GM18870 (cell line): ENCODE results near the gene MTG2.

Source experiments
- ATAC-seq: cut with Tn5 transposase; IDR thresholded peaks from one replicate; pipeline ENCODE4 v1.9.1; 2021; ENCODE audit warnings: moderate library complexity; ENCODE audit not compliant: unreplicated experiment

MTG2 gene

DNA sequence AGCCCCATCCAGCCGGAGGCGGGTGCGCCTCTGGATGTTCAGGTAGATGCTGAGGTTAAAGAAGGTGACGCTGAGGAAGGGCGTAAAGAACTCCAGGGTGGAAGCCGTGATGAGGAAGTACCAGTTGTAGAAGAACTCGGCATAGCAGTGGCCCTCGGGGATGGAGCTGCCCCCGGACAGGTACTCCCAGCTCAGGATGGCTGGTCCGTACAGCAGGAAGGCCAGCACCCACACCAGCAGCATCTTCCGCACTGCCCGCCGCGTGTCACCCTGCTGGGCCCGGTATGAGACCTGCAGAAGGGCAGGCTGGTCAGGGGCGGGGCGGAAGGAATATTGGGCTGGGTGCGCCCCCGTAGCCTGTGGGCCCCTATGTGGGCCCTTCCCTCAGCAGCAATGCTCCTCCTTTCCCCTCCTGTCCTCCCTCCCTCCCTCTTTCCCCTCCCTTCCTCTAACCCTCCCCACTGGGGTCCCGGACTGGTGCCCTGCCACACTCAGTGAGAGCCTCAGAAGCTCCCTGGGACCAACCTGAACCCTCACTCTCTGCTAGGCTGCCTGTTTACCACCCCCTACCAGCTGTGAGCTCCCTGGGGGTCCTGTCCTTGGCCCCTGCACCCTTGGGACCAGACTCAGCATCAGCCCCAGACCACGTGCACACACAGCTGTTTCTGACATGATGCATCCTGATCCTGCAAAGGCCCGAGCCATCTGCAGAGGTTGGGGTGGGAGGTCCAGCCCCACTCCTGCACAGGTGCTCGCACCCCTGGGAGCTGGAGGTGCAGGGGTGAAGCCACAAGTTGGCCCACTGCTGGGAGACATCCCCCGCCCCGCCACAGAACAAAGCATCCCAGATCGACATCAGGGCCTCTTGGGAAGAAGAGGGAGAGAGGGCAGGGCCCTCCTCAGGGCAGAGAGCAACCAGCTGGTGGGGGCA is 34.1 kb downstream of the MTG2 start:
- no peak for ATAC-seq

DNA sequence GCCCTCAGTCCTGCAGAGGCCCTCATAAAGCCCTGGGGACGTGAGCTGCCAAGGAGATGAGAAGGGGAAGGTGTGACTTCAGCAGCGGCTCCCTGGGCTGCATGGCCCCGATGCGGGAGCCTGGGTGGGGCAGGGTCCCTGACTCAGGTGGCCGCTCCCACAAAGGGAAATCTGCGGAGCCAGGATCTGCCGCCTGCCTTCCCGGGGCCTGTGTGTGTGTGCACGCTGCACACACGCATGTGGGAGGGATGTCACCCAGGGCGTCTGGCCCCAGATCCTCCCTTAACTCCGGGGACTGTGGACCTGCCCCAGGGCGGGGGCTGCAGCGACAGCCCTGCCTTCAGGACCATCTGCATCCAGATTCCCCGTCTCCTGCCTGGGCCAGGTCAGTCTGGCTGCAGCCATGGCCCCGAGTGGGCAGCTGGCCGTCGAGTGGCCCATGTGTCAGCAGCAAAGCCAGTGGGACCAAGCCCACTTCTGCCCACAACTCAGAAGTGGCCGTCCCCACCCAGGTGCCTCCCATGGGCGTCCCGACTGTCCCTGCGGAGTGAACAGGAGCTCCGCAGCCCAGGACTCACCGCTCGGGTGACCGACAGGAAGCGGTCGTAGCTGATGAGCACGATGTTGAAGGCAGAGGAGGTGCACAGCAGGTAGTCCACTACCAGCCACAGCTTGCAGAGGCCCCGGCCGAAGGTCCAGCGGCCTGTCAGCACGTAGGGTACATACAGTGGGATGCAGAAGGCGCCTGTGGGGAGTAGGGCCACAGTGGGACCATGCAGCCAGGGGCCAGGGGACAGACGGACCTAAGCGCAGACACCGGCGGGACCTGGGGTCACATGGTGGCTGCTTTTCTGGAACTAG is 35.3 kb downstream of the MTG2 start:
- ATAC-seq: no peak

DNA sequence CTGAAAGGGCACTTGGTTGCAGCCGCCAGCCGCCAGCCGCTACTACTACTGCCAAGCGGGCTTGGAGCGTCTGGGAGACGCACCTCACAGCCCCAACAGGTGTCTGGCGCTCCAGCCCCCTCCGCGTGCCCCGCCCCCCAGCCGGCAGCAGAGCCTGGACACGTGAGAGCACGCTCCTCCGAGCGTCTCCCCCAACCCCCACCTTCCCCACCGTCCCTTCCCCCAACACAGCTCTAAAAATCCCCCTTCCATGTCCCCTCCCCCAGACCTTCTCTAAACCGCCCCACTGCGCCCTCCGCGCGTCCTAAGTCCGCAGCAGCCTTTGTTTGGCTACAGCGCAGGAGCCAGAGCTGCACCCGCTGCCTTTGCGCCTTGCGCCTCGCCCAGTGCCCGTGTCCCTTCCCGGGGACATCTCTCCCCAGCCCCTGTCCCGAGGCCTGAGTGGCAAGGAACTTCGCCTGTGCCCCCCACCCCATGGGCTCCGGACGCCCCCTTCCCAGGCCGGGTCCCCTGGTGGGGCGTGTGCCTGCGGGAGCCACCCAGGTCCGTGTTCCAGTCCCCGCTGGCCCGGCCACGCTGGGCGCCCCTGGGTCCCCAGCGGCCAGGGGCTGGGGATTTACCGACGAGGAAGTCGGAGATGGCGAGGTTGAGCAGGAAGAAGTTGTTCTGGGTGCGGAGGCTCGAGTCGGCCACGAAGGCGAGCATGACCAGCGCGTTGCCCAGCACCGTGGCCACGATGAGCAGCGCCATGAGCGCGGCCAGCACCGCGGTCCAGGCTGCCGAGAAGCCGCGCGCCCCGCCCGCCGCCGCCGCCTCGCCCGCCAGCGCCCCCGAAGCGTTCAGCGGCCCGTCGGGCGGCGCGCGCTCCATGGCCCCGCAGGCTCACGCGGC is 36.5 kb downstream of the MTG2 start:
- no peak for ATAC-seq

DNA sequence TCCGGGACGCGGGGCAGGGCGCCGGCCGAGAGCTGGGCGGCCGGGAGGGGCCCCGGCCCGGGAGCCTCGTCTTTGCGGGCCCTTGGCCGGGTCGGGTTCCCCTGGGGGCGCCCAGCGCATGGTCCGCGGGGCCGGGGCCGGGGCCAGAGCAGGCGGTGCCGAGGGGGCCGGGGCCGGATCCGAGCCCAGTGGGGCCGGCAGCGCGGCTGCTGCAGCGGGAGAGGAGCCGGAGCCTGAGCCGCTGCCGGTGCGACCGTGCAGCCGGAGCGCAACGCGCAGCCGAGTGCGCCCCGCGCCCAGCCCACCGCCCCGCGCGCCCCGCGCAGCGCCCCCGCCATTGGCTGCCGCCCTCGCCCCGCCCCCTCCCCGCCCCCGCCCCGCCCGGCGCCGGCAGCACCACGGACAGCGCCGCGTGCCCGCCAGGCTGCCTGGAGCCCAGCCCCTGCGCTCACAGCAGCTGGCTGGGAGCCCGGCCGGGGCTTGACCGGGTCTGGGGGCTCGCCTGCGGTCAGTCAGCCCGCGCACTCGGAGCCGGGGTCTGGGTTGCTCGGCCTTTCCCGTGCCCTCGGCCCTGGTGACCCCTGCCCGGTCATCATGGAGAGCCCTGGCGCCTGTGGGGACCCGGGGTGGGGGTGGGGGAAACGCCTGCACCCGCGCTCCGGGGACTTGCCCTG is 37.3 kb downstream of the MTG2 start, which contains the start of gene HRH3:
Gene HRH3, minus strand, starts transcription at position 287 of the 674 bp plus-strand sequence. CDS start 308 bp downstream, outside the sequence.
- no peak for ATAC-seq

DNA sequence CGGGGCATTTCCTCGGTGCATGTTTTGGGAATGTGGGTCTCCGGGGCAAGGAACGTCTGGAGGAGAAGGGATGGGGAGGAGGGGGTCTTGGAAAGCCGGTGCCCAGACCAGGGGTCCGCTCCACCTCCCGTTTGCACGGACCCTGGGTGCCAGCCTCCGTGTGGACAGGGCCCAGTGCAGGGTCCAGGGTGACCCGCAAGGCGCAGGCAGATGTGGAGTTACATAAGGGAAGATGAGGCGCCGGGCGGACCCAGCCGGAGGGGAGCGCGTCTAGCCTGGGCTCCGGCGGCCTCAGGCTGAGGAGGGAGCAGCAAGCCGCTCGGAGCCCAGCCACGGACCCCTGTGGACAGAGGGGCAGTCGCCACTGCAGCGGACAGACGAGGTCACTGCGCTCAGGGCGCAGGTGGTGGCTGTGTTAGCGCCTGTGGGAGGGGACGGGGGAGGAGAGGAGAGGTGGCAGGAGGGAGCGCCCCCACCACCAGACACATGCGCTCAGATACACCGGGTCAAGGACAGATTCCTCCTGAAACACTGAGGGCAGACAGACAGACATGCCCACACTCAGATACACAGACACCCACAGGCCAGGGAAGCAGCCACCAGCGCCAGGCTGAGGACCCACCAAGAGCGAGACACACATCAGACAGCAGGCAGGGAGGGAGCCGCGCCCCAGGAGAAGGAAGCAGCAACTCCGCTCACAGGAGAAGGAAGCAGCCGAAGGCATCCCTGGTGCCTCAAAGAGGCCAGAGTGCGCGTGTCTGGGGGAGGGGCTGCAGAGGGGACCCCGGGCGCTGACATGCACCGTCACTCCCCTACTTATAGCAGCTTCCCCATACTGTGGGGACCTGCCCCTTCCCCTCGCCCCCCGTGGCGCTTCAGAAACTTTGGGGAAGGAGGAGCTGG is 38.1 kb downstream of the MTG2 start:
- no peak for ATAC-seq

DNA sequence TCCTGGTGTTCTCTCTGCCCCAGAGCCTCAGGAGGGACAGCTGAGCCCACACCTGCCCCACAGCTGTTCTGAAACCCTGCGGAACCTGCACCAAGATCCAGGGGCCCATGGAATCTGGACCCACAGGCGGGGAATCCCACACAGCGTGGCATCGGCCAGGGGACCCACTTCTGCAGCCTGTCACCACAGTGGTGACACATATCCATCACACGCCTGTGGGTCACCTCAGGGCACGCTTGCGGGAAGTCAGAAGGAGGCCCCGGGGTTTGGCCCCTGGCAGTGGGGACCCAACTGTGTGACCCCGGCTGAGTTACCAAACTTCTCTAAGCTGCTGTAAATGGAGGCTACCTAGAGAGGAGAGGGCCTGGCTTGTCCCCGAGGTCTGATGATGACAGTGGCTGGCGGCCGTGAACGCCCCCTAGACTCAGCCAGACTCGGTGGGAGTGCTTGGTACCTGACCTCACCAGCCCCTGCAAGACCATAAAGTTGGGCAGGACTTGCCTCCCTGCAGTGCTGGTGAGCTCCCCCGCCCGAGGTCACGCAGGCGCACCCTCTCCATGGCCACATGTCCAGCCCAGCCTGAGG is 39.5 kb downstream of the MTG2 start:
- ATAC-seq: no peak

DNA sequence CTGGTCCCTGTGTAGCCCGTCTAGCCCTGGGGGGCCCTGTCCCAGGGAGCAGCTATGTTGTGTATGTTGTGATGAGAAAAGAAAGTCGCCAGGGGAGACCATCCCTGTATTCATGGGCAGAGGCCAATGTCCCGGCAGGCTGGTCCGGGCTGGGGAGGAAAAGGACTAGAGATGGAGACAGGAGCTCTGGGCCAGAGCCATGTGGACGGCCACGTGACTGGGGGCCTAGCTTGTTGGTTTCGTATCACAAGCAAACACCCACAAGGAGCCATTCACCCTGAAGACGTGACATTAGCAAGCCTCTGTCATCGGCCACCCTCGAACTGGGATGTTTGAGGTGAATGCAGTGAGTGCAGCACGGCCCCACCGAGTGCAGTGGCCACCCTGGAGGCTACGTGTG is 40.1 kb downstream of the MTG2 start:
- ATAC-seq: no peak

DNA sequence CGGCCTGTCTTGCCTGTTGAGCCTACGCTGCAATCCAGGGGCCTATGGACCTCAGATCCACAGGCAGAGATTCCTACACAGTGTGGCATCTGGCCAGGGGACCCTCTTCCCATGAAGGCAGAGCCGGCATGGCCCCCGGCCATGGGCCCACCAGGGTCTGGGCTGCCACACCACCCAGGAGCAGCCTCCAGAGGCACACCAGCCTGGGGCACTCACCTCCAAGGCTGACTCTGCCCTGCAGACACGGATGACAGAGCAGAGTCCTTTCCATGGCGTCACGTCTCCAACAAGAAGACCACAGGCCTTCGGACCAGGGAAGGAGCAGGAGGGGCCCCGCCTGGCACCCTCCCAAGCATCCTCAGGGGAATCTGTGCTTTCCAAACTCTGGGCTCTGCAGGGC is 40.7 kb downstream of the MTG2 start:
- ATAC-seq: no peak

DNA sequence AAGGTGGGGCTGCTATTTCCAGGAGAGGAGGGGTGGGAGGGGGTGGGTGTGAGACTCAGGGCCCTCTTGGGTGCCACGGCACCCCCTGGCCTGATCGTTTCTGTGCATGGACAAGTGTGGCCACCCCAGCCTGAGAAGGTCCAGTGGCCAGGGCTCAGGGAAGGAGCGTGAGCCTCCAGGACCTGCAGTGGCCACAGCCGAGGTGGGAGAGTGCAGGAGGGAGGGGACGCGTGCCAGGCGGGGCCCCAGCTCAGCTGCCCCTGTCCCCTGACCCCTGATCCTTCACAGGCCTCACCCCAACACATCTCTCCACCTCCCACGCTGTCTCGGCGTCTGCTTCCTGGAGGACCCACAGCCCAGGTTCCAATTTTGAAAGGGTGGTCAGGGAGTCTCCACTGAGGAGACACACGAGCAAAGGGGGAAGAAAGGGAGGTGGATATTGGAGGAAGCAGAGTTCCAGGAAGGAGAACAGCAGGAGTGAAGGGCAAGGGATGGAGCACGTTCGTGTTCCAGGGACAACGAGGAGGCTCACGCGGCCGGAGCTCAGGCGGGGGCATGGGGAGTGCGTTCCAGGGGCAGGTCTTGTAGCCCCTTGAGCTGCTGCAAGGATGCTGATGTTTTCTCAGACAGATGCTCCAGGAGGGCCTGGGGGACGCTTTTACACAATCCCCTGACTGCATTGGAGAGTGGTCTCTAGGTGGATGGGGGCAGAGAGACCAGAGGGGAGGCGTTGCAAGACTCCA is 41.5 kb downstream of the MTG2 start:
- ATAC-seq: no peak

DNA sequence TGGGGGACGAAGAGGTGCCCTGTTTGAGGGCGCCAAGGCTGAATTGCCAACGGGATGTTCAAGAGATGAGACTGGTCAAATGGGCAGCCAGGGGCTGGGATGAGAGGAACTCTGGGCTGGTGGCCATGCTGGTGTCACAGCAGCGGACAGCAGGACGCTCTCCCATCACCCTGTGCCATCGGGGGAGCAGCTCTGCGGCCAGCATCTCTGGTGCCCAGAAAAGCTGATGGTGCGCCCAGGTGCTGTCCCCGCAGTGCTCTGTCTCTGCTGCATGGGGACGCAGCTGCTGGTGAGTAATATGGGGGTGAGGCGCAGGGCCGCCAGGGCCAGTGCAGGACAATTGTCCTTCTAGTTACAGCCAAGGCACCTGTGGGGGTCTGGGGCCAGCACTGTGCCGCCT is 42.2 kb downstream of the MTG2 start:
- ATAC-seq: no peak

DNA sequence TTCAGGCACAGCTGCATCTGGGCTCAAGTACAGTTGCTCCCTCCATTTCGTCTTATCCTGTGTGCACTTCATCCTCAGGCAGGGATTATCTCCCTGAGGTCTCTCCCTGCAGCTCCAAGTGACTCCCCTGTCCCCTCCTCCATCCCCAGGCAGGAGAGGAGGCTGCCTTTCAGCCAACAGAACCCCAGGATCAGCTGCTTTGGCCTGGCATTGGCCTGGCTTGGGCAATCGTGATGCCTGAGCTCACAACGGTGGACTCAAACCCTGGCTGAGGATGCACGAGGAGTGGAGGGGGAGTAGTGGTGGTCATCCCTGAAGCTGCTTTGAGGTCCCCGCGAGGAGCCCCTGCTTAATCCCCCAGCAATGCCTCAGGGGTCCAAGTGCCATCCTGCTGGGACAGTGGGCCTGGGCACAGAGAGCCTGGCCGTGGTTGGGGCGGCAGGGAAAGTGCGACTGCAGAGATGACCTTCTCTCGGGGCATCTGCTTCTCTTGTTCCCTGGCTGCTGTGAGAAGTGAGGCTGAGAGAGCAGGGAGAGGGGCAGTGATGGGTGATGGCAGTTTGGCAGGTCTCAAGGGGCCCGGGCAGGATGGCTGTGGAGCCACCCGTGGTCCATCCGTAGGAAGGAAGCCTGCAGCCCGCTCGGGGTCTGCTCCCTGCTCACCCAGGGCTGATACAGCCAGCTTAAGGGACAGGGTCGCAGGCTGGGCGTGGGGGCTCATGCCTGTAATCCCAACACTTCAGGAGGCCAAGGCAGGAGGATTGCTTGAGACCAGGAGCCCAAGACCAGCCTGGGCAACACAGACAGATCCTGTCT is 43.2 kb downstream of the MTG2 start:
- no peak for ATAC-seq

DNA sequence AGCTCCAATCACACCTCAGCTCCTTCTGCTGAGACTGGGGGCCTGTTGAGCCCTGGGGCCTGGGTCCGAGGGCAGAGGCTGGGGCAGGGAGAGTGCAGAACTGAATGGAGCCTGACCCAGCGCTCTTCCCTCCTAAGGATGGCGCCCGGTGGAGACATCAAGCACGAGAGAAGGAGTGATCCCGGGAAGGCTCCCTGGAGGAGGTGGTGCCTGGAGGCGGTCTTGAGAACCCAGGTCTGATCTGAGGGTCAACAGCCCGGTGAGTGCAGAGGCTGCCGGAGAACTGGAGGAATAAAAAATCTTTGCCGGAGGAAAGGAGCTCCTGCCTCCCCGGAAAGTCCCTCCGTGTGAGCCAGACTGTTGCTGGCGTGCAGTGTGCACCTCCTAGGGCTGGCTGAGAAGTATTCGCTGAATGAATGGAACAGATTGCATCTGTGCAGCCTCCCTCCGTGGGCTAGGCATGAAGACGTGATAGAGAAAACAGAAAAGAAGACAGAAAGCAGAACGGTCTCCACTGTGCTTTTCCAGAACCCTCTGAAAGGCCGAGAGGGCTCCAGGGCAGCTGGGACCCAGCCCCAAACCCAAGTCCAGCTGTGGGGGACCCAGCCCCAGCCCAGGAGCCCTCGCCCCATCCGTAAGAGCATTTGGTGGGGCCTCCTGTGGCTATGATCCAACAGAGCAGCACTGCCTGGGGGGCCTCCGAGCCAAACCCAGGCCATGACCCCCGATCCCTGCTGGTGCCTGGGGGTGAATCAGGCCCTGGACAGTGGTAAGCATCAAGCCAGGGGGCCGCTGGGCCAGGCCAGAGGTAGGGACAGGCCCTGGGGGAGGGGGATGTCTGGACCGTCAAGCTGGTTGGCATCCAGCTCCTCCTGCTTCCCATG is 44.1 kb downstream of the MTG2 start:
- ATAC-seq: no peak

DNA sequence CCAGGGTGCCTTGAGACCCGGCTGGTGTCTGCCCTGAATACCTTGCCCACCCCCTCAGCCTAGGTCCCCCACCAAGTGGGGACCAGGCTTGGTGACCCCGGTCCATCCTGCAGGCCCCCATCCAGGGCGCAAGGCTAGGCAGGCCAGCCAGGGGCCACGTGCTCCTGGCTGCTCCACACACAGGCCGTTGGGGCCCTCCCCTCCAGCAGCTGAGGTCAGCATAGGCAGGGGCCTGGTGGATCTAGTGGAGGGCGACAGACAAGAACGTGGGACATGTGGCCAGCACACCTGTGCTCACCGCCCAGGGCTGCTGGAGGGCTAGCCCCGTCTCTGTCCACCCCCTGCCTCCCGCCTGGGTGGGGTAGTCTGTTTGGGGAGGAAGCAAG is 44.8 kb downstream of the MTG2 start:
- no peak for ATAC-seq

DNA sequence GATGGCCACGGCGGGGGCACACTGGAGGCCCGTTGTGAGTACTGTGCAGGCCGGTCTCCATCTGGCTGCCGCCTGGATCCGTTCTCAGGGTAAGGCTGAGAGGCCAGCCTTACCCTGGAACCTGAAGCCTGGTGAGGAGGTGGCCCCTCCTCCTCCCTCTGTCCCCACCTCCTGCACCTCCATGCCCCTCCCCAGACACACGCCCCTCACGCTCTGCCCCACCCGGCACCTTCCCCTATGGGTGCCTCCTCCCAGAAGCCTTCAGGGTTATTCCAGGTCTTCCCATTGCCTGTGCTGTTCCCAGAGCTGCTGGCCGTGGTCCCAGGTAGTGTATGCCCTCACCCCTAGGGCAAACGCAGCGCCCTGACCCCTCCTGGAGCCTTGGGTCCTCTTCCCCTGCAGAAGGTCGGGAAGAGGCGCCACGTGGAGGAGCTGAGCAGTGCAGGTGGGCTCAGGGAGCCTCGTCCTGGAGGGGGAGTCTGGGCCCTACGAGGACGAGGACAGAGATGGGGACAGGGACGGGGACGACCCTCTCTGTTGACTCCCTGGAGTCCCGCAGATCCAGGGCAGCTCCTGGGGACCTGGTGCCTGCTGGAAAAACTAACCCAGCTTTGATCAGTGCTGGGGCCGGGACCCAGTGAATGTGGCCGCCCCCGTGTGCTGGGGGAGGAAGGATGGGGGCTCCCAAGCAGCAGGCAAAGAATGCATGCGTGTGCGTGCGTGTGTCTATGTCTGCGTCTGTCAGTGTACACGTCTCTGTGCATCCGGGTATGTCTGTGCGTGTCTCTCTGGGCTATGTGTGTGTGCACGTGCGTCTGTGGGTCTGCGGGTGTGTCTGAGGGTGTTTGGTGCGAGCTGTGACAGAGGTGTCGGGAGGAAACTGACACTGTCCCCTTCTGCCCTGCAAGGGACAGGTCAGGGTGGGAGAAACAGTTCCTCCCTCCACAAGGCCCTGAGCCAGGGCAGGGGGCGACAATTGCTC is 45.4 kb downstream of the MTG2 start:
- no peak for ATAC-seq

DNA sequence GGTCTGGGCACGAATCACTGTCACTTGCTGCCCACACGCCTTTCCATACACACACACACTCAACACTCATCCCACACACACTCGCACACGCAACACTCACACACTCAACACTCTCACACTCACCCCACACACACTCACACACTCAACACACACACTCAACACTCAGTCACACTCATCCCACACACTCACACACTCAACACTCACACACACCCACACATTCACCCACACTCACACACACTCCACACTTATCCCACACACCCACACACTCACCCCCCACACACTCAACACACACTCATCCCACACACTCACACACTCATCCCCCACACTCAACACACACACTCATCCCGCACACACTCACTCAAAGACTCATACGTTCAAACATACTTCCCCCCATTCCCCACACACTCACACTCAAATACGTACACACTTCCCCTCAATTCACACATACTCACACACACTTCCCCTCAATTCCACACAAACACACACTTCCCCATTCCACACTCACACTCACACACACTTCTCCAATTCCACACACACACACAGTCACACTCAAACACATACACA is 46.2 kb downstream of the MTG2 start:
- no peak for ATAC-seq
